Measurements from ENCODE around the gene STAT3.

GRCh38 chr17:42354956-42355843 is 33.0 kb downstream of the STAT3 start:
- TF ChIP-seq CTCF (IDR thresholded peaks at IDR 0.05; ENCODE audit: low read depth, low read length, poor library complexity, severe bottlenecking): no peak
- no peak for TF ChIP-seq EZH2phosphoT487 (IDR thresholded peaks at IDR 0.05; ENCODE audit: borderline replicate concordance, low read length)

Data from DOHH2 (cell line).